Forelimb muscle (tissue), 1 donor: ENCODE measurements around the gene RPL27. TPM values are rescaled to one million over a fixed set of nuclear protein-coding genes. Genes with fewer than 3 reads are reported as not detected.

Source experiments
- DNase-seq: peaks from one replicate; pipeline ENCODE4 v3.0.0-alpha.2; 2013; ENCODE audit warnings: low read depth
- polyA plus RNA-seq: library from polyadenylated mRNA; unstranded; fragments of 120-200 nt; gene quantifications from one replicate; pipeline ENCODE4 v1.2.1, GENCODE V29; 2013; ENCODE audit not compliant: insufficient read length

The RPL27 gene
- polyA plus RNA-seq, 1 donor = 2,614 TPM

DNA sequence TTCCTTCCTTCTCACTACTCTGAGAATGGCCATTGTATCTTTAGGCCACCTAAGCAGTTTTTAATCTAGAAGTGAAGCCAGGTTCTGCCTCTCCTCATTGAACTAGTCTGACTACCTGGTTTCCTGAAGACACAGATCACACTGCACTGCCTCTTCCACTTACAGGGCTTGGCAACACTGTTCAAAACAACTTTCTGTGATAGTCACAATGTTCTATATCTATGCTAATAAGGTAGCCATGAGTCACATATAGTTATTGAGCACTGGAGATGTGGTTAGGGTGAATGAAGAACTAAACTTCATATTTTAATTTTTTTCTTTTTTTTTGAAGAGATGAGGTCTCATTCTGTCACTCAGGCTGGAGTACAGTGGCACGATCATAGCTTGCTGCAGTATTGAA, 53.8 kb downstream of the RPL27 start:
- no peak for DNase-seq

Other genes starting within 250 kb of the RPL27 start
- 64.1 TPM for gene RAMP2, start 237.2 kb upstream of the RPL27 start, polyA plus RNA-seq
- gene VPS25, start 225.0 kb upstream of the RPL27 start, polyA plus RNA-seq = 27.7 TPM
- gene WNK4, start 217.8 kb upstream of the RPL27 start, polyA plus RNA-seq = 0.43 TPM
- gene COA3, start 199.7 kb upstream of the RPL27 start, polyA plus RNA-seq = 50.6 TPM
- 0.70 TPM for gene CNTD1, start 199.6 kb upstream of the RPL27 start, polyA plus RNA-seq
- gene BECN1, start 174.1 kb upstream of the RPL27 start, polyA plus RNA-seq = 41.7 TPM
- 45.7 TPM for gene PSME3, start 165.0 kb upstream of the RPL27 start, polyA plus RNA-seq
- gene AOC2, start 153.8 kb upstream of the RPL27 start, polyA plus RNA-seq = 1.0 TPM
- gene AOC3, start 147.2 kb upstream of the RPL27 start, polyA plus RNA-seq = 13.3 TPM
- not detected for gene G6PC1, start 97.6 kb upstream of the RPL27 start, polyA plus RNA-seq
- gene AARSD1, start 34.0 kb upstream of the RPL27 start, polyA plus RNA-seq = 61.8 TPM
- 88.8 TPM for gene PTGES3L, start 18.3 kb upstream of the RPL27 start, polyA plus RNA-seq
- 8.1 TPM for gene RUNDC1, start 17.9 kb upstream of the RPL27 start, polyA plus RNA-seq
- 3.4 TPM for gene IFI35, start 8.4 kb downstream of the RPL27 start, polyA plus RNA-seq
- 59.9 TPM for gene VAT1, start 24.0 kb downstream of the RPL27 start, polyA plus RNA-seq
- 0.49 TPM for gene RND2, start 26.8 kb downstream of the RPL27 start, polyA plus RNA-seq
- gene BRCA1, start 126.9 kb downstream of the RPL27 start, polyA plus RNA-seq = 8.9 TPM
- gene NBR1, start 172.8 kb downstream of the RPL27 start, polyA plus RNA-seq = 57.5 TPM
- 8.8 TPM for gene TMEM106A, start 213.5 kb downstream of the RPL27 start, polyA plus RNA-seq
- gene CCDC200, start 230.2 kb downstream of the RPL27 start, polyA plus RNA-seq = 10.0 TPM
- gene RNU2-1, start 235.6 kb downstream of the RPL27 start, polyA plus RNA-seq = not detected